PC-3 (cell line): ENCODE results near the gene ATP1A4. TPM values are rescaled to one million over a fixed set of nuclear protein-coding genes. Genes with fewer than 3 reads are reported as not detected.

Experiments
- ATAC-seq: fragments of 200-7000 bp; cut with Tn5 transposase; 2 replicates; pipeline ENCODE4 v1.9.1; 2020; ENCODE audit warnings: mild to moderate bottlenecking, moderate library complexity
- BruUV-seq: library from RNA; stranded (reverse); fragments of 400-500 nt; replicated peaks from 2 replicates; lab custom pipeline; 2021; lab: Mats Ljungman, UMichigan
- CTCF ChIA-PET: fragments of 300-600 bp; sonication (Branson Sonifier 250); formaldehyde crosslinking; loops from one replicate; lab custom pipeline; 2022; ENCODE audit warnings: antibody characterized with exemption; lab: Charles Lee
- POLR2A ChIA-PET: fragments of 300-600 bp; sonication (Branson Sonifier 250); formaldehyde crosslinking; loops from one replicate; lab custom pipeline; 2022; ENCODE audit warnings: antibody characterized with exemption; ENCODE audit not compliant: unreplicated experiment; lab: Charles Lee
- DNase-seq: peaks from one replicate; pipeline ENCODE4 v3.0.0-alpha.2; 2015
- H2AFZ ChIP-seq: fragments of 300-600 bp; sonication (generic); 2 replicates; pipeline ENCODE4 v1.6.0; 2016; ENCODE audit warnings: antibody characterized with exemption, low read length
- H3F3A ChIP-seq: fragments of 300-600 bp; sonication (generic); one replicate; pipeline ENCODE4 v1.6.0; 2017; ENCODE audit warnings: antibody characterized with exemption, low read length, control low read depth, mild to moderate bottlenecking; ENCODE audit not compliant: unreplicated experiment
- H3K27ac ChIP-seq: fragments of 300-600 bp; sonication (generic); 2 replicates; pipeline ENCODE4 v1.5.1; 2016; ENCODE audit warnings: mild to moderate bottlenecking, low read length
- H3K27me3 ChIP-seq: fragments of 300-600 bp; sonication (generic); 2 replicates; pipeline ENCODE4 v1.6.1; 2016; ENCODE audit warnings: low read length, mixed read lengths
- H3K36me3 ChIP-seq: fragments of 300-600 bp; sonication (generic); 2 replicates; pipeline ENCODE4 v1.6.1; 2016; ENCODE audit warnings: low read depth, mixed run types, low read length, mixed read lengths
- H3K4me1 ChIP-seq: fragments of 300-600 bp; sonication (generic); 2 replicates; pipeline ENCODE4 v1.5.1; 2016; ENCODE audit warnings: low read length; ENCODE audit not compliant: insufficient read depth
- H3K4me2 ChIP-seq: fragments of 300-600 bp; sonication (generic); 2 replicates; pipeline ENCODE4 v1.6.0; 2016; ENCODE audit warnings: low read length
- H3K4me3 ChIP-seq: fragments of 300-600 bp; sonication (generic); 2 replicates; pipeline ENCODE4 v1.5.1; 2016; ENCODE audit warnings: mild to moderate bottlenecking, low read length, mixed read lengths
- H3K79me2 ChIP-seq: fragments of 300-600 bp; sonication (generic); 2 replicates; pipeline ENCODE4 v1.6.1; 2017; ENCODE audit warnings: low read length, mixed read lengths
- H3K9ac ChIP-seq: fragments of 300-600 bp; sonication (generic); 2 replicates; pipeline ENCODE4 v1.6.0; 2016; ENCODE audit warnings: mild to moderate bottlenecking, low read length
- H3K9me2 ChIP-seq: fragments of 300-600 bp; sonication (generic); replicated peaks from 2 replicates; pipeline ENCODE4 v1.6.1; 2016; ENCODE audit warnings: mixed run types, low read length, mixed read lengths
- H3K9me3 ChIP-seq: fragments of 300-600 bp; sonication (generic); 2 replicates; pipeline ENCODE4 v1.6.1; 2016; ENCODE audit warnings: low read length, mixed read lengths
- H4K20me1 ChIP-seq: fragments of 300-600 bp; sonication (generic); 2 replicates; pipeline ENCODE4 v1.6.1; 2016; ENCODE audit warnings: low read length, mixed read lengths
- EZH2 ChIP-seq: fragments of 300-600 bp; sonication (generic); IDR thresholded peaks from one replicate; pipeline ENCODE4 v1.6.1; 2017; ENCODE audit warnings: antibody characterized with exemption, mild to moderate bottlenecking, low read length; ENCODE audit not compliant: unreplicated experiment
- EZH2phosphoT487 ChIP-seq: fragments of 300-600 bp; sonication (generic); IDR thresholded peaks from 2 replicates; pipeline ENCODE4 v1.6.1; 2018; ENCODE audit warnings: mild to moderate bottlenecking, antibody characterized with exemption, low read length, borderline replicate concordance
- intact Hi-C: fragments of 100-400 bp; cut with micrococcal nuclease; formaldehyde crosslinking; loops from 2 replicates; pipeline ENCODE4 v1.9.0; 2023
- total RNA-seq: library from RNA; depleted of rRNA; stranded (reverse); fragments of >200 nt; gene quantifications from 2 replicates; pipeline ENCODE4 v1.2.3, GENCODE V29; 2014
- TF ChIP-seq, protein P1 (sequence below): fragments of 300-600 bp; sonication (generic); conservative IDR thresholded peaks from 2 replicates; pipeline ENCODE4 v1.5.1; 2017; ENCODE audit warnings: antibody characterized with exemption, low read depth, mild to moderate bottlenecking, low read length

Gene ATP1A4
- total RNA-seq, 1 experiment from 2014 or later: 0.04 TPM

DNA sequence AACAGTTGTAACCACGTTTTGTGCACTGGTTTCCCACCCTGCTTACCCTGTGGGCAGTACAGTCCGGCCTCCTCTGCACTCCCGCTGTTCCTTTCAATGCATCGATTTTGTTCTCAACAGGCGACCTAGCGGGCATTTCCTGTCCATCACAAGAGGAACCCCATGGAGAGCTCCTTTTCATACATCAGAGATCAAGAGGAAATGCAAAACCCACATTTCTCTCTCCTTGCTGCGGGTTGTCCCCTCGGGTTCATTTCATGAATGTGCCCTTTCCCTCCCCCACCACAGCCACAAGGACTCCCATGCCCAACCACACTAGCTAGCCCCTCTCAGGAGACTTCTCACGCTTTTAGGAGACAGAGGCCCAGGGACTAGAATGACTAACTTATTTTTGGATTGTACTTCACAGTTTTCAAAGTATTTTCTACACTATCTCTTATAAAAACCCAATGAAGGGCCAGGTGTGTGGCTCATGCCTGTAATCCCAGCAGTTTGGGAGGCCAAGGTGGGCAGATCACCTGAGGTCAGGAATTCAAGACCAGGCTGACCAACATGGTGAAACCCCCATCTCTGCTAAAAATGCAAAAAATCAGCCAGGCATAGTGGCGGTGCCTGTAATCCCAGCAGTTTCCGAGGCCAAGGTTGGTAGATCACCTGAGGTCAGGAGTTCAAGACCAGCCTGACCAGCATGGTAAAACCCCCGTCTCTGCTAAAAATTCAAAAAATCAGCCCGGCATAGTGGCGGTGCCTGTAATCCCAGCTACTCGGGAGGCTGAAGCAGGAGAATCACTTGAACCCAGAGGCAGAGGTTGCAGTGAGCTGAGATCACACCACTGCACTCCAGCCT, 18.4 kb downstream of the ATP1A4 start:
- no peaks in the 10 kb centered on the region for H3K36me3 ChIP-seq
- no peak overlapping the region for H2AFZ ChIP-seq
- no peak overlapping the region for H3K4me2 ChIP-seq
- H3K9me3 ChIP-seq: no peaks in the 10 kb centered on the region
- H3K79me2 ChIP-seq: no peaks in the 10 kb centered on the region
- H3K9me2 ChIP-seq: no peaks in the 10 kb centered on the region
- ChIA-PET CTCF (interaction anchor here (0.8 kb wide), 1 partner anchor 122 kb away, joined by 3 read pairs; no protein-coding TSS in a partner anchor), POLR2A (no interaction called here)
- no peak overlapping the region for H3K9ac ChIP-seq
- intact Hi-C loops: no loop called here
- H3K4me1 ChIP-seq: peaks cover 11% of the 10 kb centered on the region
- no peak overlapping the region for H3K27ac ChIP-seq
- TF ChIP-seq EZH2 (no peak), EZH2phosphoT487 (no peak)
- TF ChIP-seq, protein P1, sequence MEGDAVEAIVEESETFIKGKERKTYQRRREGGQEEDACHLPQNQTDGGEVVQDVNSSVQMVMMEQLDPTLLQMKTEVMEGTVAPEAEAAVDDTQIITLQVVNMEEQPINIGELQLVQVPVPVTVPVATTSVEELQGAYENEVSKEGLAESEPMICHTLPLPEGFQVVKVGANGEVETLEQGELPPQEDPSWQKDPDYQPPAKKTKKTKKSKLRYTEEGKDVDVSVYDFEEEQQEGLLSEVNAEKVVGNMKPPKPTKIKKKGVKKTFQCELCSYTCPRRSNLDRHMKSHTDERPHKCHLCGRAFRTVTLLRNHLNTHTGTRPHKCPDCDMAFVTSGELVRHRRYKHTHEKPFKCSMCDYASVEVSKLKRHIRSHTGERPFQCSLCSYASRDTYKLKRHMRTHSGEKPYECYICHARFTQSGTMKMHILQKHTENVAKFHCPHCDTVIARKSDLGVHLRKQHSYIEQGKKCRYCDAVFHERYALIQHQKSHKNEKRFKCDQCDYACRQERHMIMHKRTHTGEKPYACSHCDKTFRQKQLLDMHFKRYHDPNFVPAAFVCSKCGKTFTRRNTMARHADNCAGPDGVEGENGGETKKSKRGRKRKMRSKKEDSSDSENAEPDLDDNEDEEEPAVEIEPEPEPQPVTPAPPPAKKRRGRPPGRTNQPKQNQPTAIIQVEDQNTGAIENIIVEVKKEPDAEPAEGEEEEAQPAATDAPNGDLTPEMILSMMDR: no peak
- no peak for ATAC-seq
- no peaks in the 10 kb centered on the region for H4K20me1 ChIP-seq
- H3F3A ChIP-seq: no peaks in the 10 kb centered on the region
- DNase-seq: no peak
- H3K4me3 ChIP-seq: no peak overlapping the region
- no TSS peak for BruUV-seq
- no peaks in the 10 kb centered on the region for H3K27me3 ChIP-seq

DNA sequence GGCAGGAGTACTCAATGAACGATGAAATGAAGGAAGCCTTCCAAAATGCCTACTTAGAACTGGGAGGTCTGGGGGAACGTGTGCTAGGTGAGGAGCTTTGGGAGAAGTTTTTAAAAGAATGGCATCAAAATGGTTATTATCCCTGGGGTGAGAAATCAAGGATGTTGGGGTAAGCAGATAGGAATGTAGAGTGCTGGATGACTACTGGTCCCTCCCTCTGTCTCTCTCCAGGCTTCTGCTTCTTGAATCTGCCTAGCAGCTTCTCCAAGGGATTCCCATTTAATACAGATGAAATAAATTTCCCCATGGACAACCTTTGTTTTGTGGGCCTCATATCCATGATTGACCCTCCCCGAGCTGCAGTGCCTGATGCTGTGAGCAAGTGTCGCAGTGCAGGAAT, 20.0 kb downstream of the ATP1A4 start:
- ATAC-seq: no peak
- no peaks in the 10 kb centered on the region for H3K27me3 ChIP-seq
- no peaks in the 10 kb centered on the region for H3K36me3 ChIP-seq
- H2AFZ ChIP-seq: no peak overlapping the region
- peak; percentile 27 for DNase-seq
- ChIA-PET CTCF (no interaction called here), POLR2A (no interaction called here)
- H3K9me3 ChIP-seq: no peaks in the 10 kb centered on the region
- no peaks in the 10 kb centered on the region for H3K79me2 ChIP-seq
- no peak overlapping the region for H3K4me2 ChIP-seq
- H3K4me3 ChIP-seq: no peak overlapping the region
- H3K27ac ChIP-seq: no peak overlapping the region
- no TSS peak for BruUV-seq
- intact Hi-C loops: no loop called here
- peaks cover 11% of the 10 kb centered on the region for H3K4me1 ChIP-seq
- no peaks in the 10 kb centered on the region for H3F3A ChIP-seq
- H3K9me2 ChIP-seq: no peaks in the 10 kb centered on the region
- H3K9ac ChIP-seq: no peak overlapping the region
- no peaks in the 10 kb centered on the region for H4K20me1 ChIP-seq
- TF ChIP-seq EZH2phosphoT487 (no peak), EZH2 (no peak)
- TF ChIP-seq, protein P1: no peak

DNA sequence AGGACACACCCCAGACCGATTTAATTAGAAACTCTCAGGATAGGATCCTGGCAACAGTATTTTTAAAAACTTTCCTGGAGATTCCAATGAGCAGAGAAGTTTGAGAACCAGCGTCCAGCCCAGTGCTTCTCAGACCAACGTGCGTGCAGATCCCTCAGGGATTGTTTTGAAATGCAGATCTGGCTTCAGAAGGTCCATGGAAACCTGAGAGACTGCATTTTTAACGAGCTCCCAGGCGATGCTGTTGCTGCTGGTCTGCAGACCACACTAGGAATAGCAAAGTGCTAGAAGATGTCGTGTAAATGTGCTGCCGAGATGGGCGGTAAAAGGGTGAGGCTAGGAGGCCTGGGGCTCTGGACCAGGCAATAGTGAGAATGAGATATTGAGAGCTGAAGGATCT, 20.6 kb downstream of the ATP1A4 start:
- ChIA-PET POLR2A (no interaction called here), CTCF (no interaction called here)
- Histone ChIP-seq H3K27me3 (no peaks in the 10 kb centered on the region), H3K9ac (no peak overlapping the region), H3F3A (no peaks in the 10 kb centered on the region), H3K4me3 (no peak overlapping the region), H3K79me2 (no peaks in the 10 kb centered on the region), H3K9me3 (no peaks in the 10 kb centered on the region), H3K4me1 (peaks cover 7% of the 10 kb centered on the region), H3K9me2 (no peaks in the 10 kb centered on the region), H3K4me2 (no peak overlapping the region), H2AFZ (no peak overlapping the region), H3K36me3 (no peaks in the 10 kb centered on the region), H3K27ac (no peak overlapping the region), H4K20me1 (no peaks in the 10 kb centered on the region)
- DNase-seq: no peak
- BruUV-seq: no TSS peak
- intact Hi-C loops: no loop called here
- no peak for ATAC-seq
- TF ChIP-seq EZH2phosphoT487: no peak
- TF ChIP-seq, protein P1: no peak
